ENCODE data around the gene IQCE.
A peak's percentile ranks its signal among the peaks of the same experiment; 100 is the strongest.

The IQCE gene

DNA sequence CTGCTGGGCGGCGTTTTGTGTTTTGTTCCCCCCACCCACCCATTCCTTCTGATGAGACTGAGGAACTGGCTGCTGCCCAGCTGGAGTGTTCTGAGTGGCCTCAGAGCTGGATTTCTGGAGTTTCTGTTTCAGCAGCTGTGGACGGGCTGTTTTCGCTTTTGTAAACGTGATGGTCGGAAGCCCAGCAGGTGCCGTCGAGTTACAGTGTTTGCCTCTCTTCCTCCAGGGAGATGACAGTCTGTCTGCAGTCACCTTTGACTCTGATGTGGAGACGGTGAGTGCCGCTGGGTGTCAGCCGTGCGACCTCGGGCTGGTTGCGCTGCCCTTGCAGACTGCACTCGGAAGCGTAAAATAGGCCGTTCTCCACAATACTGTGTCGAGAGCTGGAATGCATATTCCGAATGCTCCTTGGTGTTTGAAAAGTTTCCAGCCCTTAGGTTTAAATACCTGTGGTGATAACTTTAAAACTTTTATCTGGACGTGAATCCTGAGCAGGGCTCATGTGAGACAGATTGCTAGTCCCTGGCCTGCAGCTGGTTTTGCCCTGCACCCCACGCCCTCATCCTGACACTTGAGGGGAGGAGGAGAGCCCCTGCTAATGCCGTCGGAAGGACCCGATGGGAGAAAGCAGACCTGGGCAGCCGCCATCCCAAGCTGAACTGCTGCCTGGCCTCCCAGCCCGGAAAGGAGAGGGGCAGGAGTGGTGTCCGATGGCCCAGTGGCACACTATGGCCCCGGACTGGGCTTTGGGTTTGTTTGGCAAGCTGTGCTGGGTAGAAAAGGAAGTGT lies 8.3 kb downstream of the IQCE start:
- Histone ChIP-seq H3K9me3 (ENCODE audit: severe bottlenecking) (no peaks in the 10 kb centered on the region), H3K27me3 (ENCODE audit: insufficient read depth, low read depth, severe bottlenecking) (no peaks in the 10 kb centered on the region), H3K27ac (no peak overlapping the region), H3K36me3 (peaks cover 7% of the 10 kb centered on the region), H3K4me3 (ENCODE audit: low read depth, low read length) (no peak overlapping the region)
- TF ChIP-seq CTCF (IDR thresholded peaks at IDR 0.05; ENCODE audit: low read depth, low read length): no peak
- DNase-seq: no peak

DNA sequence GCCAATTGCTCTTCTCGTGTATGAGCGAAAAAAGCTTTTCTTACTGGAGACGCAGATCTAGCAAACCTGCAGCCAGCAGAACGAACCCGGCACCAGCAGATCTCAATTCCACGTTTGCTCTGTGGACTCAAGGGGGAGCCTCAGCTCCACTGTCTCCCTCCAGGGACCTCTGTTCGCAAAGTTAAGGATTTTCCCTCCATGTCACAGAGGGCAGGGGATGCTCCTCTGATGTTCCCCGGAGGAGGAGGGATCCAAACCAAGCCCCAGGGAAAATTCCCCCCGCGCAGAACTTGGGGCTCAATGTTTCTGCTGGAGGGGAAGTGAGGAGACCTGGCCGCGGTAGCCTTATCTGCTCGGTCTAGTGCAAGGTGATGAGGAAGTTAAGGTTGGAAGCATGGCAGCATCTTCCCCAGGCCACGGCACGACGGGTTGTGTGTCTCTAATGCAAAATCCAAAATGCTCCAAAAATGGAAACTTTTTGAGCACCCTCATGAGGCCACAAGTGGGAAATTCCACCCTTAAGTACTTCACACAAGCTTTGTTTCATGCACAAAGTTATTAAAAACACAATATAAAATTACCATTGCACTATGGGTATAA lies 9.0 kb downstream of the IQCE start:
- Histone ChIP-seq H3K27ac (no peak overlapping the region), H3K27me3 (ENCODE audit: insufficient read depth, low read depth, severe bottlenecking) (no peaks in the 10 kb centered on the region), H3K4me3 (ENCODE audit: low read depth, low read length) (no peak overlapping the region), H3K9me3 (ENCODE audit: severe bottlenecking) (no peaks in the 10 kb centered on the region), H3K36me3 (peaks cover 10% of the 10 kb centered on the region)
- no peak for DNase-seq
- peak; percentile 72 for TF ChIP-seq CTCF (IDR thresholded peaks at IDR 0.05; ENCODE audit: low read depth, low read length)

GRCh38 chr7:2568521-2569223 lies 9.9 kb downstream of the IQCE start:
- Histone ChIP-seq H3K27me3 (ENCODE audit: insufficient read depth, low read depth, severe bottlenecking) (no peaks in the 10 kb centered on the region), H3K36me3 (peaks cover 11% of the 10 kb centered on the region), H3K27ac (no peak overlapping the region), H3K9me3 (ENCODE audit: severe bottlenecking) (no peaks in the 10 kb centered on the region), H3K4me3 (ENCODE audit: low read depth, low read length) (no peak overlapping the region)
- DNase-seq: no peak
- TF ChIP-seq CTCF (IDR thresholded peaks at IDR 0.05; ENCODE audit: low read depth, low read length): no peak

- no peak for DNase-seq
- TF ChIP-seq CTCF (IDR thresholded peaks at IDR 0.05; ENCODE audit: low read depth, low read length): no peak
- H3K36me3 ChIP-seq: peaks cover 15% of the 10 kb centered on the region
- H3K9me3 ChIP-seq (ENCODE audit: severe bottlenecking): no peaks in the 10 kb centered on the region
- no peak overlapping the region for H3K4me3 ChIP-seq (ENCODE audit: low read depth, low read length)
- H3K27ac ChIP-seq: no peak overlapping the region
- no peaks in the 10 kb centered on the region for H3K27me3 ChIP-seq (ENCODE audit: insufficient read depth, low read depth, severe bottlenecking)
These were observed 10.6 kb downstream of the IQCE start for GRCh38 chr7:2569421-2569820.

GRCh38 chr7:2570021-2570420 lies 11.2 kb downstream of the IQCE start:
- DNase-seq: no peak
- Histone ChIP-seq H3K9me3 (ENCODE audit: severe bottlenecking) (no peaks in the 10 kb centered on the region), H3K4me3 (ENCODE audit: low read depth, low read length) (no peak overlapping the region), H3K36me3 (peaks cover 20% of the 10 kb centered on the region), H3K27me3 (ENCODE audit: insufficient read depth, low read depth, severe bottlenecking) (no peaks in the 10 kb centered on the region), H3K27ac (no peak overlapping the region)
- no peak for TF ChIP-seq CTCF (IDR thresholded peaks at IDR 0.05; ENCODE audit: low read depth, low read length)
